ENCODE data around the gene IL36G.

The IL36G gene

GRCh38 chr2:113015655-113016054 lies 37.8 kb downstream of the IL36G start:
- no peak for DNase-seq (ENCODE audit: low read depth in 2 of 2, low spot score in 1 of 2)

GRCh38 chr2:113018509-113018908 lies 40.7 kb downstream of the IL36G start:
- DNase-seq (ENCODE audit: low read depth in 2 of 2, low spot score in 1 of 2): no peak

DNA sequence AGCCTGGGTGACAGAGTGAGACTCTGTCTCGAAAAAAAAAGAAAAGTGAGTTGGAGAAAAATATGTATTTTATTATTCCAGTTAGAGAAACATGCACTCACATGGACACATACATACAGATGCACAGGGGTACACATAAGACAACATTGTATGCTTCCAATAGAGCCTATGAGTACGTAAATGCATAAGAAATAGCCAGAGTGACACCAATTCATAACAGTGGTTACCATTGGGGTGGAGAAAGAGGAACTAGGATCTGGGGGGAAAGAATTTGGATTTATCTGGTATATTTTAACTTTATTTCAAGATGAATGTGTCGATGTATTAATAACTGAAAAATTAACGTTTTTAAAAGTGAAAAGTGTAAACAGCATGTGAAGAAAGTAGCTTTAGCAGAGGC lies 43.5 kb downstream of the IL36G start:
- no peak for DNase-seq (ENCODE audit: low read depth in 2 of 2, low spot score in 1 of 2)

- DNase-seq (ENCODE audit: low read depth in 2 of 2, low spot score in 1 of 2): no peak
Observed at GRCh38 chr2:113024764-113025163, 47.0 kb downstream of the IL36G start.

GRCh38 chr2:113025737-113026136 lies 47.9 kb downstream of the IL36G start:
- DNase-seq (ENCODE audit: low read depth in 2 of 2, low spot score in 1 of 2): no peak

GRCh38 chr2:113027691-113028090 lies 49.9 kb downstream of the IL36G start:
- no peak for DNase-seq (ENCODE audit: low read depth in 2 of 2, low spot score in 1 of 2)

GRCh38 chr2:113028112-113028511 lies 50.3 kb downstream of the IL36G start:
- no peak for DNase-seq (ENCODE audit: low read depth in 2 of 2, low spot score in 1 of 2)

- no peak for DNase-seq (ENCODE audit: low read depth in 2 of 2, low spot score in 1 of 2)
Observed at GRCh38 chr2:113032737-113033136, 54.9 kb downstream of the IL36G start.

- DNase-seq (ENCODE audit: low read depth in 2 of 2, low spot score in 1 of 2): no peak
Observed at GRCh38 chr2:113034016-113034415, 56.2 kb downstream of the IL36G start.

Measured in stimulated activated CD8-positive, alpha-beta memory T cell treated with anti-CD3 and anti-CD28 coated beads, Interleukin-4, amount 100 ng/mL, for 4 hours (primary cell).